ENCODE data around the gene FKBP4. TPM values are rescaled to one million over a fixed set of nuclear protein-coding genes. Genes with fewer than 3 reads are reported as not detected.

The FKBP4 gene
- total and polyA plus RNA-seq, 2 of the 8 experiments (the other 6 are each of a cell fraction or from before 2014, with no cell fraction given), result 72.6 to 243 TPM

DNA sequence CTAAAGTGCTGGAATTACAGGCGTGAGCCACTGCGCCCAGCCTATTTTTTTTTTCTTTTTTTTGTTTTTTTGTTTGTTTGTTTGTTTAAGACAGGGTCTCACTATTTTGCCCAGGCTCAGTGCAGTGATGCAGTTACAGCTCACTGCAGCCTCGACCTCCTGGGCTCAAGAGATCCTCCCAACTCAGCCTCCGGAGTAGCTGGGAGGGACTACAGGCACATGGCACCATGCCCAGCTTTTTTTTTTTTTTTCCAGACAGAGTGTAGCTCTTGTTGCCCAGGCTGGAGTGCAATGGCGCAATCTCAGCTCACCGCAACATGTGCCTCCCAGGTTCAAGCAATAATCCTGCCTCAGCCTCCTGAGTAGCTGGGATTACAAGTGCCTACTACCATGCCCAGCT lies 11.9 kb downstream of the FKBP4 start (continued):
- no peak for TF ChIP-seq SUZ12 (IDR thresholded peaks at IDR 0.05; ENCODE audit: low read length)
